Measurements from ENCODE around the gene SGK1. TPM values are rescaled to one million over a fixed set of nuclear protein-coding genes. Genes with fewer than 3 reads are reported as not detected.
"Not testable (repeated sequence)": the region's sequence is repeated elsewhere in the genome, so short reads cannot be mapped to it uniquely, and the experiment has no call there.

The SGK1 gene
- total and polyA plus RNA-seq, 5 donors = 21.7 to 55.3 (median 42.0) TPM

- DNase-seq (no peak), ATAC-seq (no peak)
- intact Hi-C loops (cut with DNase I) = no loop called here
- H3K9me3 ChIP-seq (ENCODE audit: control insufficient read depth, low read length) = no peaks in the 10 kb centered on the region
- H3K27ac ChIP-seq (ENCODE audit: low read length) = no peak overlapping the region
- H3K27me3 ChIP-seq (ENCODE audit: control insufficient read depth, insufficient read depth) = no peaks in the 10 kb centered on the region
- 94% methylated on average over 2 of the region's 2 CpGs for WGBS
- H3K4me3 ChIP-seq (ENCODE audit: low read length) = no peak overlapping the region
- no peaks in the 10 kb centered on the region for H3K4me1 ChIP-seq (ENCODE audit: control insufficient read depth, insufficient read depth, low read length)
Measured at GRCh38 chr6:134315974-134316441, 1.9 kb downstream of the SGK1 start.

- 94% methylated on average over 1 of the region's 1 CpG for WGBS
- no peak for DNase-seq
- Histone ChIP-seq H3K27me3 (ENCODE audit: control insufficient read depth, insufficient read depth) (no peaks in the 10 kb centered on the region), H3K9me3 (ENCODE audit: control insufficient read depth, low read length) (no peaks in the 10 kb centered on the region), H3K4me3 (ENCODE audit: low read length) (no peak overlapping the region), H3K27ac (ENCODE audit: low read length) (no peak overlapping the region), H3K4me1 (ENCODE audit: control insufficient read depth, insufficient read depth, low read length) (no peaks in the 10 kb centered on the region)
- no peak for ATAC-seq
- intact Hi-C loops (cut with DNase I) = no loop called here
Measured at GRCh38 chr6:134315189-134315588, 2.7 kb downstream of the SGK1 start.

- DNase-seq (no peak), ATAC-seq (no peak)
- Histone ChIP-seq H3K4me3 (ENCODE audit: low read length) (no peak overlapping the region), H3K27me3 (ENCODE audit: control insufficient read depth, insufficient read depth) (no peaks in the 10 kb centered on the region), H3K4me1 (ENCODE audit: control insufficient read depth, insufficient read depth, low read length) (no peaks in the 10 kb centered on the region), H3K9me3 (ENCODE audit: control insufficient read depth, low read length) (no peaks in the 10 kb centered on the region), H3K27ac (ENCODE audit: low read length) (no peak overlapping the region)
- intact Hi-C loops (cut with DNase I) = no loop called here
- WGBS = 83% methylated on average over 4 of the region's 4 CpGs
Measured at GRCh38 chr6:134314006-134314821, 3.7 kb downstream of the SGK1 start.

- ATAC-seq = no peak
- H3K27ac ChIP-seq (ENCODE audit: low read length) = no peak overlapping the region
- no peak overlapping the region for H3K4me3 ChIP-seq (ENCODE audit: low read length)
- H3K9me3 ChIP-seq (ENCODE audit: control insufficient read depth, low read length) = no peaks in the 10 kb centered on the region
- no peak for DNase-seq
- 85% methylated on average over 7 of the region's 7 CpGs for WGBS
- H3K27me3 ChIP-seq (ENCODE audit: control insufficient read depth, insufficient read depth) = no peaks in the 10 kb centered on the region
- intact Hi-C loops (cut with DNase I) = no loop called here
- no peaks in the 10 kb centered on the region for H3K4me1 ChIP-seq (ENCODE audit: control insufficient read depth, insufficient read depth, low read length)
Measured at GRCh38 chr6:134312038-134312660, 5.8 kb downstream of the SGK1 start.

- intact Hi-C loops (cut with DNase I) = no loop called here
- H3K4me1 ChIP-seq (ENCODE audit: control insufficient read depth, insufficient read depth, low read length) = no peaks in the 10 kb centered on the region
- no peak for ATAC-seq
- DNase-seq = no peak
- H3K9me3 ChIP-seq (ENCODE audit: control insufficient read depth, low read length) = no peaks in the 10 kb centered on the region
- H3K4me3 ChIP-seq (ENCODE audit: low read length) = no peak overlapping the region
- H3K27ac ChIP-seq (ENCODE audit: low read length) = no peak overlapping the region
- 93% methylated on average over 2 of the region's 2 CpGs for WGBS
- H3K27me3 ChIP-seq (ENCODE audit: control insufficient read depth, insufficient read depth) = no peaks in the 10 kb centered on the region
Measured at GRCh38 chr6:134310817-134311216, 7.1 kb downstream of the SGK1 start.

GRCh38 chr6:134309983-134310605, 7.8 kb downstream of the SGK1 start:
- no peak for DNase-seq
- no peak overlapping the region for H3K27ac ChIP-seq (ENCODE audit: low read length)
- H3K9me3 ChIP-seq (ENCODE audit: control insufficient read depth, low read length) = no peaks in the 10 kb centered on the region
- WGBS = 85% methylated on average over 5 of the region's 5 CpGs
- H3K4me1 ChIP-seq (ENCODE audit: control insufficient read depth, insufficient read depth, low read length) = no peaks in the 10 kb centered on the region
- H3K4me3 ChIP-seq (ENCODE audit: low read length) = no peak overlapping the region
- intact Hi-C loops (cut with DNase I) = no loop called here
- no peaks in the 10 kb centered on the region for H3K27me3 ChIP-seq (ENCODE audit: control insufficient read depth, insufficient read depth)
- ATAC-seq = no peak

GRCh38 chr6:134309227-134309626, 8.7 kb downstream of the SGK1 start:
- WGBS = 68% methylated on average over 3 of the region's 3 CpGs
- DNase-seq = no peak
- Histone ChIP-seq H3K4me1 (ENCODE audit: control insufficient read depth, insufficient read depth, low read length) (no peaks in the 10 kb centered on the region), H3K27me3 (ENCODE audit: control insufficient read depth, insufficient read depth) (no peaks in the 10 kb centered on the region), H3K9me3 (ENCODE audit: control insufficient read depth, low read length) (no peaks in the 10 kb centered on the region), H3K27ac (ENCODE audit: low read length) (no peak overlapping the region), H3K4me3 (ENCODE audit: low read length) (no peak overlapping the region)
- intact Hi-C loops (cut with DNase I) = no loop called here
- no peak for ATAC-seq

GRCh38 chr6:134308800-134309199, 9.1 kb downstream of the SGK1 start:
- 79% methylated on average over 9 of the region's 9 CpGs for WGBS
- Histone ChIP-seq H3K27ac (ENCODE audit: low read length) (no peak overlapping the region), H3K27me3 (ENCODE audit: control insufficient read depth, insufficient read depth) (no peaks in the 10 kb centered on the region), H3K4me1 (ENCODE audit: control insufficient read depth, insufficient read depth, low read length) (no peaks in the 10 kb centered on the region), H3K9me3 (ENCODE audit: control insufficient read depth, low read length) (no peaks in the 10 kb centered on the region), H3K4me3 (ENCODE audit: low read length) (no peak overlapping the region)
- no peak for ATAC-seq
- intact Hi-C loops (cut with DNase I) = no loop called here
- no peak for DNase-seq

- H3K27ac ChIP-seq (ENCODE audit: low read length) = no peak overlapping the region
- no peaks in the 10 kb centered on the region for H3K27me3 ChIP-seq (ENCODE audit: control insufficient read depth, insufficient read depth)
- H3K4me1 ChIP-seq (ENCODE audit: control insufficient read depth, insufficient read depth, low read length) = no peaks in the 10 kb centered on the region
- intact Hi-C loops (cut with DNase I) = no loop called here
- WGBS = 81% methylated on average over 5 of the region's 5 CpGs
- H3K4me3 ChIP-seq (ENCODE audit: low read length) = no peak overlapping the region
- DNase-seq (no peak), ATAC-seq (no peak)
- no peaks in the 10 kb centered on the region for H3K9me3 ChIP-seq (ENCODE audit: control insufficient read depth, low read length)
Measured at GRCh38 chr6:134307870-134308269, 10.0 kb downstream of the SGK1 start.

- no peak overlapping the region for H3K27ac ChIP-seq (ENCODE audit: low read length)
- H3K4me3 ChIP-seq (ENCODE audit: low read length) = no peak overlapping the region
- no peaks in the 10 kb centered on the region for H3K9me3 ChIP-seq (ENCODE audit: control insufficient read depth, low read length)
- H3K27me3 ChIP-seq (ENCODE audit: control insufficient read depth, insufficient read depth) = no peaks in the 10 kb centered on the region
- 85% methylated on average over 6 of the region's 6 CpGs for WGBS
- ATAC-seq = peak in 1 of 2 donors; percentile 73
- intact Hi-C loops (cut with DNase I) = no loop called here
- no peaks in the 10 kb centered on the region for H3K4me1 ChIP-seq (ENCODE audit: control insufficient read depth, insufficient read depth, low read length)
- no peak for DNase-seq
Measured at GRCh38 chr6:134307075-134307474, 10.8 kb downstream of the SGK1 start.

- ATAC-seq; DNase-seq; intact Hi-C loops (cut with DNase I); H3K27ac ChIP-seq (ENCODE audit: low read length); H3K4me3 ChIP-seq (ENCODE audit: low read length); H3K27me3 ChIP-seq (ENCODE audit: control insufficient read depth, insufficient read depth); H3K4me1 ChIP-seq (ENCODE audit: control insufficient read depth, insufficient read depth, low read length); H3K9me3 ChIP-seq (ENCODE audit: control insufficient read depth, low read length): not testable (repeated sequence)
- WGBS = 91% methylated on average over 6 of the region's 6 CpGs
Measured at GRCh38 chr6:134304381-134304780, 13.5 kb downstream of the SGK1 start.
